ENCODE results near the gene MARCHF4. TPM values are rescaled to one million over a fixed set of nuclear protein-coding genes. Genes with fewer than 3 reads are reported as not detected.
"Not testable (repeated sequence)": the region's sequence is repeated elsewhere in the genome, so short reads cannot be mapped to it uniquely, and the experiment has no call there.

MARCHF4 gene
- total RNA-seq, 1 donor from 2014 or later, result 0.08 TPM

GRCh38 chr2:216392945-216393840, 20.9 kb upstream of the MARCHF4 start:
- intact Hi-C loops (cut with DNase I), result no loop called here
- no peak for ATAC-seq

GRCh38 chr2:216392018-216392562, 19.8 kb upstream of the MARCHF4 start:
- ATAC-seq (no peak), DNase-seq (ENCODE audit: missing footprints) (no peak)
- intact Hi-C loops (cut with DNase I), result no loop called here

More at GRCh38 chr2:216392945-216393840, 20.9 kb upstream of the MARCHF4 start:
- no peak for DNase-seq (ENCODE audit: missing footprints)

GRCh38 chr2:216391401-216391800, 19.1 kb upstream of the MARCHF4 start:
- intact Hi-C loops (cut with DNase I), result no loop called here
- ATAC-seq, result no peak

GRCh38 chr2:216389570-216389969, 17.3 kb upstream of the MARCHF4 start:
- intact Hi-C loops (cut with DNase I), result no loop called here
- ATAC-seq (no peak), DNase-seq (ENCODE audit: missing footprints) (no peak)

More at GRCh38 chr2:216391401-216391800, 19.1 kb upstream of the MARCHF4 start:
- DNase-seq (ENCODE audit: missing footprints), result no peak

DNA sequence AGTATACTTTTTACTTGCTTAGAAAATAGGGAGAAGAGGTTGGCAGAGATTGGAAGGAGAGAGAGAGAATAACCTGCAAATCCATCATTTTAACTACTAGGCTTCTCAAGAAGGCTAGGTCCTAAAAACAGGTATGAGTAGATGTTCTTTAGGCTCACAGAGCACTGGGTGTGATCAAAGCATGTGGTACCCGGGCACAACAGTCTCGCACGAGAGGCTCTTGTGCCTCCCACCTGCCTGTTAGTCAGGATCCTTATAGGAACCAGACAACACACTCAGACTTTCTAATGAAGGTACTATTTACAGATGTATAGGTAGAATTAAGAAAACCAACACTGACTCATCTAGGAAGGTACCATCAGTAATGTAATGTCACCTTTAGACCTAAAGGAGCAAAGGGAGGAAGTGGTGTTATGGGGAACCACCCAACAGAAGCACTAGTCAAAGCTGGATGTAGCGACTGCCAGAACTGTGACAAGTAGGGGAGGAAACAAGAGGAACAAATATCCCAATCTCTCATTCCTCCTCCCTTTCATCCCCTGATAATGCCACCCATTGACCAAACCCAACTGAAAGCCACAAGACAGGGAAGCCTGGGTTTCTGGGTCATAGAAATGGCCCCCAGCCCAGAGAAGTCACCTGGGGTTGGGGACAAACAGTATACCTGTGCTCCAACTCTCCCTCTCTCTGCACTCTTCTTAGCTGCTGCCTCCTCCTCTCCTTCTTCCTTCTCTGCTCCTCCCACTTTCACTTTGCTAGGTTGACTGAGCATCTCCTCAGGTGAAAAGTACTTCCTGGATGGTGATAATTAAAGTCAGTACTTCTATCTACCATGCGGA, 16.0 kb upstream of the MARCHF4 start:
- no peak for DNase-seq (ENCODE audit: missing footprints)
- ATAC-seq, result no peak
- intact Hi-C loops (cut with DNase I), result no loop called here

DNA sequence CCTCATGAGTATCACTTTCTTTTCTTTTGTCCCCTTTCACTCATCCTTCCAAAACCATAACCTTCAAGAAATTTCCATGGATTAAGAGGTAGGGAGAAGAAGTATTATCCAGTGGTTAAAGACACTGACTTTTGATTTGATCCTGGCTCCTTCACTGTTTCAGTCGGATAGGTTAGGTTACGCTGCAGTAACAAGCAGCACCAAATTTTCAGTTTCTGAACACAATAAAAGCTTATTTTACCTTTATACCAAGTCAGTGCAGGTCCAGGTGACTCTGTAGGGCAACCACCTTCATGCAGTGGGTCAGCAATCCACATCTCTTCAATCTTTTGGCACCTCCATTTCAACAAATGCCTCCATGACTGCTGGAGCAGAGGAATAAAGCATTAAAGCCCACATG, 15.0 kb upstream of the MARCHF4 start:
- no peak for ATAC-seq
- no peak for DNase-seq (ENCODE audit: missing footprints)
- intact Hi-C loops (cut with DNase I), result no loop called here

DNA sequence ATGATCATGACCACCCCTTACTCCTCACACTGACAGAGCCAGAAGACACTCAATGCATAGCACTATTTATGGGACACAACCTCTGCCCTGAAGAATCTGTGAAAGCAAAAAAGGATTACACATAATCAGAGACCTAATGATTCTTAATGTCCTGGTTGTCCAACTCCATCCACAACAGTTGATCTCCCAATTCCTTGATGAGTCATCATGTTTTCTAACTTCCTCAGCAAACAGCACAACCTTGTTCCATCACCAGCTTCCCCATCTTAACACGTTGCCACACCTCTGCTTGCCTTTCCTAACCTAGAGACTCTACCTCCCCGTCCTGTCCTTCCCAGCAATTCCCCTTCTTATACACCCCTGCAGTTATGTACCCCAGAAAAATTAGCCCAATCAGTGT, 13.2 kb upstream of the MARCHF4 start:
- no peak for DNase-seq (ENCODE audit: missing footprints)
- intact Hi-C loops (cut with DNase I), result no loop called here
- no peak for ATAC-seq

GRCh38 chr2:216384409-216384808, 12.1 kb upstream of the MARCHF4 start:
- DNase-seq (ENCODE audit: missing footprints); intact Hi-C loops (cut with DNase I); ATAC-seq: not testable (repeated sequence)

- no peak for ATAC-seq
- intact Hi-C loops (cut with DNase I), result no loop called here
- DNase-seq (ENCODE audit: missing footprints), result no peak
Observed at GRCh38 chr2:216379977-216380376, 7.7 kb upstream of the MARCHF4 start.

GRCh38 chr2:216375286-216375685, 3.0 kb upstream of the MARCHF4 start:
- ATAC-seq (no peak), DNase-seq (ENCODE audit: missing footprints) (no peak)
- intact Hi-C loops (cut with DNase I), result no loop called here

DNA sequence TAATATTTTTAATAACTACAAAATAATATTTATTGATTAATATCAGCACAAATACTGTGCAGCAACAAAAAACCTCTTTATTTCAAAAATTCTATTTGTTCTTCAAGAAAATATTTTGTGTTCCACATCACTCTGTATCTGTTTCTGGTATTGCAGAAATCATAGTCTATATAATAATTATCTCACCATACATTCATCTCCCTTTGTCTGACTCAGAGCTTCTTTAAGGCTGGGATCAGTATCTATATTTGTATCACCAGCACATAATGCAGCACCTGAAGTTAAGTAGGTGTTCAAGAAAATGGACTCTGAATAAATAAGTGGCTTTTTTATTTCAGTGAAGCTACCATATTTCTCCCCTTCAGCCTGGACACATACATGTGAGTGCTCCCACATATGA, 1.6 kb upstream of the MARCHF4 start:
- ATAC-seq (no peak), DNase-seq (ENCODE audit: missing footprints) (no peak)
- intact Hi-C loops (cut with DNase I), result no loop called here

- DNase-seq (ENCODE audit: missing footprints) (no peak), ATAC-seq (no peak)
- intact Hi-C loops (cut with DNase I), result no loop called here
Observed at GRCh38 chr2:216372761-216373291, 543 bp upstream of the MARCHF4 start.

- DNase-seq (ENCODE audit: missing footprints) (no peak), ATAC-seq (no peak)
- intact Hi-C loops (cut with DNase I), result no loop called here
Observed at GRCh38 chr2:216370961-216371712, 1.1 kb downstream of the MARCHF4 start.

- ATAC-seq, result no peak
- intact Hi-C loops (cut with DNase I), result no loop called here
- DNase-seq (ENCODE audit: missing footprints), result no peak
Observed at GRCh38 chr2:216369821-216370220, 2.5 kb downstream of the MARCHF4 start.

- DNase-seq (ENCODE audit: missing footprints) (no peak), ATAC-seq (no peak)
- intact Hi-C loops (cut with DNase I), result no loop called here
Observed at GRCh38 chr2:216366777-216367471, 5.4 kb downstream of the MARCHF4 start.

DNA sequence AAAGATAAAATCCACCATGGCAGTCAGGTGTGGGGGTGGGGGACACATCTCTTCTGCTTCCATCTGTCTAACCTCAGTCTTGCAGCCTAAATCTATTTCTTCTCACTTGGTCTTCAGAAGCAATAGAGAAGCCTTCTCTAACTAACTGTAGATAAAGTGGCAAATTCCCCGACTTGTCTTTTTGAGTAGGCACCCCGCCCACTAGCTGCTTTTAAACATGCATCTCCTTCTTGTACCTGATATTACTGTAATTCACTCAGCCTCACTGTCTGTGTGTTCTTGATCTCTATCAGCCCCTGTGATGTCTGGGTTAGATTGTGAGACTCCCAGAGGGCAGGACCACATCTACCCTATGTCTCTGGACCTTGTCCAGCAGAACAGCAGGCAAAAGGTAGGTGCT, 6.8 kb downstream of the MARCHF4 start:
- DNase-seq (ENCODE audit: missing footprints), result no peak
- ATAC-seq, result no peak
- intact Hi-C loops (cut with DNase I), result no loop called here

GRCh38 chr2:216363221-216363620, 9.1 kb downstream of the MARCHF4 start:
- ATAC-seq (no peak), DNase-seq (ENCODE audit: missing footprints) (no peak)
- intact Hi-C loops (cut with DNase I), result no loop called here

GRCh38 chr2:216362730-216363129, 9.6 kb downstream of the MARCHF4 start:
- intact Hi-C loops (cut with DNase I), result no loop called here
- no peak for DNase-seq (ENCODE audit: missing footprints)
- no peak for ATAC-seq

All from Right ventricle myocardium inferior (tissue), 1 donor.